Muscle of leg (tissue), 11 donors: ENCODE measurements around the gene COL23A1. TPM values are rescaled to one million over a fixed set of nuclear protein-coding genes. Genes with fewer than 3 reads are reported as not detected.
"Not testable (repeated sequence)": the region's sequence is repeated elsewhere in the genome, so short reads cannot be mapped to it uniquely, and the experiment has no call there.

Experiments
- DNase-seq: peaks from one replicate; pipeline ENCODE4 v3.0.0; 2013
- H3K27ac ChIP-seq: one replicate; pipeline ENCODE4 v1.5.1; 2013; ENCODE audit warnings: mild to moderate bottlenecking, low read length, control low read depth
- H3K27me3 ChIP-seq: one replicate; pipeline ENCODE4 v1.6.1; 2013; ENCODE audit warnings: low read length; ENCODE audit not compliant: control insufficient read depth, insufficient read depth
- H3K36me3 ChIP-seq: one replicate; pipeline ENCODE4 v1.6.1; 2013; ENCODE audit warnings: low read length; ENCODE audit not compliant: control insufficient read depth, insufficient read depth
- H3K4me1 ChIP-seq: one replicate; pipeline ENCODE4 v1.6.1; 2013; ENCODE audit warnings: low read length; ENCODE audit not compliant: control insufficient read depth, insufficient read depth
- H3K4me3 ChIP-seq: one replicate; pipeline ENCODE4 v1.5.1; 2013; ENCODE audit warnings: low read length, control low read depth
- H3K9me3 ChIP-seq: replicated peaks from 2 replicates; pipeline ENCODE4 v1.6.1; 2013; ENCODE audit warnings: low read depth, low read length; ENCODE audit not compliant: control insufficient read depth
- WGBS: methylation state at CpG from one replicate; pipeline ENCODE4 v1.1.5; 2013; ENCODE audit warnings: missing lambda C conversion rate; ENCODE audit not compliant: insufficient coverage; 5-methylcytosine and 5-hydroxymethylcytosine counted together
- polyA plus RNA-seq, 8 donors: library from polyadenylated mRNA; unstranded; fragments of 120-200 nt; gene quantifications; one replicate each; pipeline versions ENCODE4 v1.2.1 to v1.2.3, GENCODE V29; 2013; ENCODE audit warnings: inconsistent platforms in 1 of 8, low replicate concordance in 1 of 8; ENCODE audit not compliant: insufficient read length in 8 of 8, insufficient read depth in 1 of 8
- total RNA-seq: library from RNA; stranded (reverse); fragments of 120-200 nt; gene quantifications from one replicate; pipeline ENCODE4 v1.2.4, GENCODE V29; 2013

COL23A1 gene
- total and polyA plus RNA-seq, 9 donors = 1.3 to 5.1 (median 3.0) TPM

DNA sequence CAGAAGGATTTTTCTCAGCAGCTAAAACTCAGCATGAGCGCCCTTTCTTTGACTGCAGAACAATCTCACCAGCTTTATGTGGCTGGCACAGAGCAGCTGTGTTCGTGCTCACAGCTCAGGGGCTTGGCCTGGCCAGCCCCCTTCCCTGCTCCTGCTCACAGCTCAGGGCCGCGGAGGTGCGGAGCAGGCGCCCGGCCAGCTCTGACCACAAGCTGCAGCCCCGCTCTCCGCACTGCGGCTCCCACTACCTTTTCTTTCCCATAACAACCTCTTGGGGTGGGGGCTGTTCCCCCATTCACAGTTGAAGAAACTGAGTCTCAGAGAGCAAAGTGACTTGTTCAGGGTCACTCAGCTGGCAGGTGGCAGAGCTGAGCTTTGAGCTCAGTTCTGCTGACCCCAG, 323.6 kb downstream of the COL23A1 start:
- Histone ChIP-seq H3K27ac (no peak overlapping the region), H3K36me3 (no peaks in the 10 kb centered on the region), H3K4me1 (no peaks in the 10 kb centered on the region), H3K27me3 (peaks cover 10% of the 10 kb centered on the region), H3K4me3 (no peak overlapping the region), H3K9me3 (no peaks in the 10 kb centered on the region)
- 78% methylated on average over 8 of the region's 10 CpGs for WGBS
- DNase-seq = no peak

DNA sequence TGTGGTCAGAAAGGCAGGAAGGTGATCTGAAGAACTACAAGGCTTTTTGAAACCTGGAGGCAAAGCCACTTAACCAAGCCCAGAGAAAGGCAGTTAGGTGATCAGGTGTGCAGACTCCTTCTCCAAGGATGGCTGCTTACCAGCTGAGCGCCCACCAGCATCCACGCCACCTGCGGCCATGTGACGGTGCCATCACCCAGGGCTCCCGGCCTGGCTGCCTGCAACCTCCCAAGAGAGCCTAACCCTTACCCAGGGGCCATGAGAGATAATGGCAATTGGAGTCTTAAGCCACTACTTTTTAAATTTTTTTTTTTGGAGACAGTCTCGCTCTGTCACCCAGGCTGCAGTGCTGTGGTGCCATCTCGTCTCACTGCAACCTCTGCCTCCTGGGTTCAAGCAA, 324.4 kb downstream of the COL23A1 start:
- WGBS = 100% methylated on average over 3 of the region's 7 CpGs

DNA sequence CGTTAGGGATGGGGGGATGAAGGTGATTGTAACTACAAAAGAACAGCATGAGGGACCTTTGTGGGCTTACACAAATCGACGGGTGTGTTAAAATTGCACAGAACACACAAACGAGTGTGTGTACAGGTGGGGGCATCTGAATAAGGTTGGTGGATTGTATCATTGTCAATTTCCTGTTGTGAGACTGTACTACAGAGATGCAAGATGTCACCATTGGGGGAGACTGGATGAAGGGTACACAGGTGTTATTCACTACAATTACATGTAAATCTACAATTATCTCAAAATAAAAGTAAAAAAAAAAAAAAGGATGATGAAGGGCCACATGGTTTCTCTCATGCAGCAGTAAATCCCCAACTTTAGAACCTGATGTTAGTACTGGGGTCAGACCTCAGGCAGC, 326.1 kb downstream of the COL23A1 start:
- H3K27me3 ChIP-seq = no peaks in the 10 kb centered on the region
- DNase-seq = no peak
- H3K27ac ChIP-seq = no peak overlapping the region
- no peaks in the 10 kb centered on the region for H3K4me1 ChIP-seq
- no peaks in the 10 kb centered on the region for H3K9me3 ChIP-seq
- 89% methylated on average over 4 of the region's 4 CpGs for WGBS
- no peak overlapping the region for H3K4me3 ChIP-seq
- H3K36me3 ChIP-seq = no peaks in the 10 kb centered on the region

More for the DNA sequence above, 324.4 kb downstream of the COL23A1 start:
- no peaks in the 10 kb centered on the region for H3K9me3 ChIP-seq
- no peak overlapping the region for H3K4me3 ChIP-seq
- H3K27me3 ChIP-seq = peaks cover 8% of the 10 kb centered on the region
- no peak for DNase-seq
- no peaks in the 10 kb centered on the region for H3K36me3 ChIP-seq
- H3K27ac ChIP-seq = no peak overlapping the region
- H3K4me1 ChIP-seq = no peaks in the 10 kb centered on the region

DNA sequence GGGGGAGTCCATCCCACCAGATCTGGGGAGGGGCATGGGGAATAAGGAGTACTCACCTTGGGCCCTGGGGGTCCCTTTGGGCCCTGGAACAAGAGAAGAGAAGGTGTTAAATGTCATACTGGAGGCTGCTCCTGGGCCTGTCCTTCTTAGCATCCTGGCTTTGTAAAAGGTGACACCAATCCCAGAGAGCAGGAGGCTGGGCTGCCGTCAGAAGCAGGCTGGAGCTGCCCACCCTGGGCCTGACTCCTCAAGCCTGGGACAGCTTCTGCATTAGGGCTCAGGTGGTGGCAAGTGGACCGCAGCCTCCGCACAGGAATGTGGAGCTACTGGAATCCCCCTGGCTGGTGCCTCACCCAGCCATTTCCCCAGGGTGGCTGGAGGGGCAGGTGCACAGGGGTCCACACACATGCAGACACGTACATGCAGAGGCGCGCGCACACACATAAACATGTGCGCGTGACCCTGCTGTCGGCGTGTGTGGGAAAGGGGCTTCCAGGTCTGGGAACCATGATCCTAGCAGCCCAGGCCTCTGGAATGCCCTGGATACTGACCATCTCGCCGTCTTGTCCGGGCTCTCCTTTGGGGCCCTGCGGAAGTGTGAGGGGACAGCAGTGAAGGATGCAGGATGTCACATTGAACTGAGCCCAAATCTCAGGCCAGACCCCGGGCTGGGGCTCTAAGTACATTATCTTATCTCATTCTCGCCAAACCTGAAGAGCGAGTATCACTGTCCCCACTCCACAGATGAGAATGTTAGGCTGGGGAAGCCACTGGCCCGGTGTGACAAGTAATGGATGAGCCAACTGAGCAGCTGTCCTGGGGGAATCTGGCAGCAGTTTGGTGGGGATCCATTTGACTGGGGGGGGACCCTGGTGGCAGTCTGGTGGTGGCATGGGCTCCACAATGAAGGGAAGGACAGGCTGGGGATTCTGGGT, 328.3 kb downstream of the COL23A1 start:
- Histone ChIP-seq H3K4me3 (no peak overlapping the region), H3K36me3 (no peaks in the 10 kb centered on the region), H3K4me1 (no peaks in the 10 kb centered on the region), H3K27ac (no peak overlapping the region), H3K27me3 (no peaks in the 10 kb centered on the region), H3K9me3 (no peaks in the 10 kb centered on the region)
- no peak for DNase-seq
- WGBS = 82% methylated on average over 15 of the region's 19 CpGs

- Histone ChIP-seq H3K27me3 (no peaks in the 10 kb centered on the region), H3K9me3 (no peaks in the 10 kb centered on the region), H3K4me3 (no peak overlapping the region), H3K27ac (no peak overlapping the region), H3K4me1 (peaks cover 7% of the 10 kb centered on the region), H3K36me3 (no peaks in the 10 kb centered on the region)
- 60% methylated on average over 4 of the region's 21 CpGs for WGBS
- DNase-seq = no peak
Observed at GRCh38 chr5:178259623-178260536, 330.3 kb downstream of the COL23A1 start.

GRCh38 chr5:178257650-178258049, 332.5 kb downstream of the COL23A1 start:
- DNase-seq = no peak
- no peaks in the 10 kb centered on the region for H3K36me3 ChIP-seq
- no peak overlapping the region for H3K4me3 ChIP-seq
- 81% methylated on average over 3 of the region's 4 CpGs for WGBS
- peaks cover 7% of the 10 kb centered on the region for H3K4me1 ChIP-seq
- no peaks in the 10 kb centered on the region for H3K27me3 ChIP-seq
- H3K9me3 ChIP-seq = no peaks in the 10 kb centered on the region
- no peak overlapping the region for H3K27ac ChIP-seq

- H3K27ac ChIP-seq = no peak overlapping the region
- no peaks in the 10 kb centered on the region for H3K36me3 ChIP-seq
- H3K4me1 ChIP-seq = peaks cover 9% of the 10 kb centered on the region
- H3K9me3 ChIP-seq = no peaks in the 10 kb centered on the region
- no peaks in the 10 kb centered on the region for H3K27me3 ChIP-seq
- WGBS = 60% methylated on average over 16 of the region's 19 CpGs
- DNase-seq = no peak
- no peak overlapping the region for H3K4me3 ChIP-seq
Observed at GRCh38 chr5:178256746-178257145, 333.4 kb downstream of the COL23A1 start.

GRCh38 chr5:178253632-178254031, 336.6 kb downstream of the COL23A1 start:
- not testable (repeated sequence) for H3K4me1 ChIP-seq, H3K9me3 ChIP-seq, H3K27me3 ChIP-seq, H3K4me3 ChIP-seq, H3K27ac ChIP-seq, DNase-seq, H3K36me3 ChIP-seq
- 83% methylated on average over 10 of the region's 18 CpGs for WGBS

DNA sequence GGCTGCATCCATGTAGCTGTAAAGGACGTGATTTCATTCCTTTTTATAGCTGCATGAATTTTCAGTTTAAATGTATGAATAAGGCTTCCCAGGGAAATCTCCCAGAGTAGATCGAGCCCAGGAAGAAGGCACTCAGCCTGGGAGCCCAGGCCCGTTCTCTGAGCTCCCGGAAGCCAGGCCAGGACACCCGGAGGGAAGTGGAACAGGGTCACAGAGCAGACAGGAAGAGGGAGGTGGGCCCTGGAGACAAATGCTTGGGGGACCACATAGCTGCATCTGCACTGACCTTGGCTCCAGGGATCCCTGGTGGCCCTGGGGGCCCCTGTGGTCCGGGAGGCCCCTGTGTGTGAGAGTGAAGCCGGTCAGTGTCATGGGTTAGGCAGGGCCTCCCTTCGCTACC, 337.9 kb downstream of the COL23A1 start:
- 23% methylated on average over 5 of the region's 8 CpGs for WGBS
- Histone ChIP-seq H3K4me1 (peaks cover 14% of the 10 kb centered on the region), H3K36me3 (no peaks in the 10 kb centered on the region), H3K27ac (no peak overlapping the region), H3K4me3 (no peak overlapping the region), H3K27me3 (peaks cover 2% of the 10 kb centered on the region), H3K9me3 (no peaks in the 10 kb centered on the region)
- no peak for DNase-seq

DNA sequence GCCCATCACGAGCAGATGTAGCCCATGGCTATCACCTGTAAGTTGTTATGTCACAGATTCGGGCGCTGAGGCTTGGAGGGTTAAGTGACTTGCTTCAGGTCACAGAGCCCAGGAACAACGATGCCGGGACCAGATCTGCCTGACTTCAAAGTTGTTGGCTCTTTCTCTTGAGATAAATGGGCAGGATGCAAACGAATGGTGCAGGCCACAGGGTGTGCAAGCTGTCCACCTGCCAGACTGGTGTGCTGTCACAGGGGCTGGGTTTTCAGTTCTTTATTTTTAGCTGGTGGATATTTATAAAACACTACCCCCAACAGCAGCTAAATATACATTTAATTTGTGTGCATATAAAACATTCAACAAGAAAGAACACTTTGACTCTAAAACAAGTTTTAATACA, 339.9 kb downstream of the COL23A1 start:
- Histone ChIP-seq H3K4me1 (peaks cover 19% of the 10 kb centered on the region), H3K36me3 (no peaks in the 10 kb centered on the region), H3K4me3 (no peak overlapping the region), H3K27ac (no peak overlapping the region), H3K27me3 (peaks cover 2% of the 10 kb centered on the region), H3K9me3 (no peaks in the 10 kb centered on the region)
- WGBS = 43% methylated on average over 2 of the region's 6 CpGs
- no peak for DNase-seq
